Measurements from ENCODE around the gene ORC3. TPM values are rescaled to one million over a fixed set of nuclear protein-coding genes. Genes with fewer than 3 reads are reported as not detected.
A peak's percentile ranks its signal among the peaks of the same experiment; 100 is the strongest.

The ORC3 gene
- total RNA-seq, 1 donor from 2014 or later, result 16.7 TPM

- no peaks in the 10 kb centered on the region for H3K27me3 Mint-ChIP-seq (ENCODE audit: low read depth)
- H3K4me1 Mint-ChIP-seq (ENCODE audit: low read depth), result peaks cover 5% of the 10 kb centered on the region
- H3K9me3 Mint-ChIP-seq (ENCODE audit: low read depth), result no peaks in the 10 kb centered on the region
- H3K27ac Mint-ChIP-seq (ENCODE audit: unreplicated experiment), result no peak overlapping the region
- no peak overlapping the region for H3K4me3 Mint-ChIP-seq (ENCODE audit: unreplicated experiment)
- DNase-seq (ENCODE audit: low spot score), result no peak
- no peak for TF ChIP-seq CTCF (IDR thresholded peaks at IDR 0.05)
- H3K36me3 Mint-ChIP-seq (ENCODE audit: low read depth), result peaks cover 13% of the 10 kb centered on the region
Observed at GRCh38 chr6:87618531-87618930, 28.6 kb downstream of the ORC3 start.

GRCh38 chr6:87623248-87623647 lies 33.3 kb downstream of the ORC3 start:
- DNase-seq (ENCODE audit: low spot score), result no peak
- Mint-ChIP-seq H3K4me1 (ENCODE audit: low read depth) (peaks cover 6% of the 10 kb centered on the region), H3K27me3 (ENCODE audit: low read depth) (no peaks in the 10 kb centered on the region), H3K9me3 (ENCODE audit: low read depth) (no peaks in the 10 kb centered on the region), H3K36me3 (ENCODE audit: low read depth) (peaks cover 13% of the 10 kb centered on the region), H3K4me3 (ENCODE audit: unreplicated experiment) (no peak overlapping the region), H3K27ac (ENCODE audit: unreplicated experiment) (peak overlapping the region; percentile 72)
- TF ChIP-seq CTCF (IDR thresholded peaks at IDR 0.05), result no peak

GRCh38 chr6:87628424-87628823 lies 38.5 kb downstream of the ORC3 start:
- Mint-ChIP-seq H3K36me3 (ENCODE audit: low read depth) (peaks cover 11% of the 10 kb centered on the region), H3K27me3 (ENCODE audit: low read depth) (no peaks in the 10 kb centered on the region), H3K27ac (ENCODE audit: unreplicated experiment) (no peak overlapping the region), H3K4me1 (ENCODE audit: low read depth) (peaks cover 4% of the 10 kb centered on the region), H3K4me3 (ENCODE audit: unreplicated experiment) (no peak overlapping the region), H3K9me3 (ENCODE audit: low read depth) (no peaks in the 10 kb centered on the region)
- no peak for DNase-seq (ENCODE audit: low spot score)
- TF ChIP-seq CTCF (IDR thresholded peaks at IDR 0.05), result no peak

- H3K9me3 Mint-ChIP-seq (ENCODE audit: low read depth), result no peaks in the 10 kb centered on the region
- no peak for DNase-seq (ENCODE audit: low spot score)
- no peak overlapping the region for H3K4me3 Mint-ChIP-seq (ENCODE audit: unreplicated experiment)
- H3K4me1 Mint-ChIP-seq (ENCODE audit: low read depth), result peaks cover 2% of the 10 kb centered on the region
- no peak overlapping the region for H3K27ac Mint-ChIP-seq (ENCODE audit: unreplicated experiment)
- TF ChIP-seq CTCF (IDR thresholded peaks at IDR 0.05), result no peak
- peaks cover 10% of the 10 kb centered on the region for H3K36me3 Mint-ChIP-seq (ENCODE audit: low read depth)
- H3K27me3 Mint-ChIP-seq (ENCODE audit: low read depth), result no peaks in the 10 kb centered on the region
Observed at GRCh38 chr6:87628881-87629280, 38.9 kb downstream of the ORC3 start.

GRCh38 chr6:87630746-87631145 lies 40.8 kb downstream of the ORC3 start:
- H3K36me3 Mint-ChIP-seq (ENCODE audit: low read depth), result peaks cover 5% of the 10 kb centered on the region
- H3K27ac Mint-ChIP-seq (ENCODE audit: unreplicated experiment), result no peak overlapping the region

More at GRCh38 chr6:87630746-87631145, 40.8 kb downstream of the ORC3 start:
- no peak overlapping the region for H3K4me3 Mint-ChIP-seq (ENCODE audit: unreplicated experiment)
- H3K9me3 Mint-ChIP-seq (ENCODE audit: low read depth), result no peaks in the 10 kb centered on the region
- peaks cover 2% of the 10 kb centered on the region for H3K4me1 Mint-ChIP-seq (ENCODE audit: low read depth)
- no peaks in the 10 kb centered on the region for H3K27me3 Mint-ChIP-seq (ENCODE audit: low read depth)
- no peak for TF ChIP-seq CTCF (IDR thresholded peaks at IDR 0.05)
- DNase-seq (ENCODE audit: low spot score), result no peak

Data from chondrocyte (in vitro differentiated cells).